NCI-H510A (cell line): ENCODE results near the gene ACACB.

ENCODE experiments used
- DNase-seq: peaks from one replicate; lab custom pipeline; 2025; lab: John Stamatoyannopoulos, UW

Gene ACACB

GRCh38 chr12:109115758-109116610 is at the start of gene ACACB:
Gene ACACB (plus strand): TSS chr12:109116587. CDS start chr12:109139406, 22,819 bp downstream.
- no peak for DNase-seq

GRCh38 chr12:109069307-109070271 is 46.8 kb upstream of the ACACB start:
- DNase-seq, result no peak

- DNase-seq, result no peak
Measured at GRCh38 chr12:109074866-109075265, 41.5 kb upstream of the ACACB start.

GRCh38 chr12:109082751-109083150 is 33.6 kb upstream of the ACACB start:
- no peak for DNase-seq

- no peak for DNase-seq
Measured at GRCh38 chr12:109084425-109084824, 32.0 kb upstream of the ACACB start.

GRCh38 chr12:109085590-109085989 is 30.8 kb upstream of the ACACB start:
- DNase-seq, result no peak

GRCh38 chr12:109087250-109087649 is 29.1 kb upstream of the ACACB start:
- no peak for DNase-seq

GRCh38 chr12:109088818-109089217 is 27.6 kb upstream of the ACACB start:
- no peak for DNase-seq

GRCh38 chr12:109089683-109090082 is 26.7 kb upstream of the ACACB start:
- DNase-seq, result no peak

GRCh38 chr12:109092497-109093021 is 23.8 kb upstream of the ACACB start:
- DNase-seq, result no peak

GRCh38 chr12:109093022-109093918 is 23.1 kb upstream of the ACACB start, which contains the start of gene ALKBH2:
Gene ALKBH2 (minus strand): TSS chr12:109093472. CDS start chr12:109092786, 686 bp downstream.
- peak; percentile 85 for DNase-seq

- DNase-seq, result no peak
Measured at GRCh38 chr12:109097140-109097434, 19.3 kb upstream of the ACACB start.

GRCh38 chr12:109097435-109098182 is 18.8 kb upstream of the ACACB start, which contains the start of gene UNG:
Gene UNG (plus strand): TSS chr12:109097597. CDS start chr12:109097680, 83 bp downstream.
- peak; percentile 94 for DNase-seq

GRCh38 chr12:109098183-109098604 is 18.2 kb upstream of the ACACB start:
- DNase-seq, result no peak

- no peak for DNase-seq
Measured at GRCh38 chr12:109098651-109099050, 17.7 kb upstream of the ACACB start.

GRCh38 chr12:109099431-109100020 is 16.9 kb upstream of the ACACB start:
- no peak for DNase-seq

GRCh38 chr12:109100741-109101140 is 15.6 kb upstream of the ACACB start:
- DNase-seq, result no peak

- DNase-seq, result no peak
Measured at GRCh38 chr12:109102491-109102890, 13.9 kb upstream of the ACACB start.

GRCh38 chr12:109105176-109105575 is 11.2 kb upstream of the ACACB start:
- DNase-seq, result no peak

- no peak for DNase-seq
Measured at GRCh38 chr12:109109746-109110350, 6.5 kb upstream of the ACACB start.
